K562 (cell line): ENCODE data around the gene AASDH. TPM values are rescaled to one million over a fixed set of nuclear protein-coding genes. Genes with fewer than 3 reads are reported as not detected.

ENCODE experiments used
- ATAC-seq: fragments of 200-7000 bp; cut with Tn5 transposase; 3 replicates; pipeline ENCODE4 v1.9.1; 2020; ENCODE audit warnings: moderate library complexity
- BruUV-seq: library from RNA; stranded (reverse); fragments of 400-500 nt; replicated peaks from 2 replicates; lab custom pipeline; 2021; lab: Mats Ljungman, UMichigan
- CTCF ChIA-PET: fragments of 300-600 bp; formaldehyde crosslinking; extraction: SDS; loops from one replicate; lab custom pipeline; 2021; ENCODE audit warnings: low intra/inter-chr PET ratio; lab: Yijun Ruan, JAX
- POLR2A ChIA-PET: fragments of 300-600, 350-650 bp; sonication (Branson Sonifier 250); formaldehyde crosslinking; extraction: SDS; loops from one replicate; lab custom pipeline; 2021; ENCODE audit warnings: antibody characterized with exemption, inconsistent platforms; lab: Yijun Ruan, JAX
- DNase-seq, 4 experiments: peaks; one replicate each; pipeline versions ENCODE4 v3.0.0 to v3.0.0-alpha.2; 2011 to 2018; ENCODE audit warnings: low spot score in 3 of 4, mixed read lengths in 3 of 4; ENCODE audit errors: extremely low read depth in 1 of 4
- FAIRE-seq: peaks from 2 replicates; lab custom pipeline; 2011; peaks lifted over from hg19 to GRCh38; lab: Jason Lieb, UNC
- H2AFZ ChIP-seq: 2 replicates; pipeline ENCODE4 v1.6.0; 2011; ENCODE audit warnings: low read depth, low read length, control low read depth, inconsistent platforms
- H3K27ac ChIP-seq: fragments of 200-600 bp; 3 replicates; pipeline ENCODE4 v1.8.0; 2011; ENCODE audit warnings: low read depth, mild to moderate bottlenecking, control low read depth, inconsistent platforms, low read length, moderate library complexity, mixed read lengths; ENCODE audit errors: extremely low read depth
- H3K27me3 ChIP-seq, 2 experiments: fragments of 300-600 bp in 1 of 2; 2 replicates in 1 of 2; 3 replicates in 1 of 2; pipeline versions ENCODE4 v1.6.0 to v1.8.0; 2011; ENCODE audit warnings: inconsistent platforms in 2 of 2, low read length in 2 of 2, mild to moderate bottlenecking in 1 of 2, mixed read lengths in 1 of 2, moderate library complexity in 1 of 2; ENCODE audit not compliant: control insufficient read depth in 2 of 2, insufficient read depth in 2 of 2
- H3K36me3 ChIP-seq: fragments of 300-600 bp; 3 replicates; pipeline ENCODE4 v1.8.0; 2011; ENCODE audit warnings: mild to moderate bottlenecking, low read length, inconsistent platforms; ENCODE audit not compliant: control insufficient read depth, insufficient read depth
- H3K4me1 ChIP-seq, 2 experiments: fragments of 200-600 bp in 1 of 2; replicated peaks in 1 of 2; 2 replicates in 1 of 2; 3 replicates in 1 of 2; pipeline versions ENCODE4 v1.5.1 to v1.8.0; 2011; ENCODE audit warnings: inconsistent platforms in 2 of 2, low read length in 2 of 2, mild to moderate bottlenecking in 1 of 2, mixed read lengths in 1 of 2, moderate library complexity in 1 of 2; ENCODE audit not compliant: control insufficient read depth in 2 of 2, insufficient read depth in 2 of 2
- H3K4me2 ChIP-seq: 2 replicates; pipeline ENCODE4 v1.6.1; 2011; ENCODE audit warnings: low read length, control low read depth, inconsistent platforms, mixed read lengths; ENCODE audit not compliant: insufficient read depth
- H3K4me3 ChIP-seq: fragments of 200-600 bp; sonication (generic), shearing (Covaris generic); 2 replicates; pipeline ENCODE4 v1.5.1; 2016; ENCODE audit warnings: control low read depth, inconsistent platforms
- H3K79me2 ChIP-seq: fragments of 200-600 bp; 3 replicates; pipeline ENCODE4 v1.8.0; 2011; ENCODE audit warnings: low read length, inconsistent platforms; ENCODE audit not compliant: control insufficient read depth, insufficient read depth
- H3K9ac ChIP-seq, 2 experiments: 2 replicates each; pipeline versions ENCODE4 v1.6.0 to v1.6.1; 2011; ENCODE audit warnings: low read depth in 2 of 2, low read length in 2 of 2, control low read depth in 1 of 2, inconsistent platforms in 1 of 2, mild to moderate bottlenecking in 1 of 2, mixed read lengths in 1 of 2; ENCODE audit not compliant: insufficient read depth in 1 of 2
- H3K9me1 ChIP-seq: one replicate; pipeline ENCODE4 v1.6.0; 2011; ENCODE audit warnings: inconsistent platforms, mild to moderate bottlenecking, low read length, moderate library complexity; ENCODE audit not compliant: control insufficient read depth, insufficient read depth
- H3K9me3 ChIP-seq: replicated peaks from 2 replicates; pipeline ENCODE4 v1.5.1; 2011; ENCODE audit warnings: low read depth, low read length, inconsistent platforms; ENCODE audit not compliant: control insufficient read depth, insufficient read depth
- H4K20me1 ChIP-seq: replicated peaks from 2 replicates; pipeline ENCODE4 v1.6.1; 2011; ENCODE audit warnings: low read length, inconsistent platforms, mixed read lengths; ENCODE audit not compliant: control insufficient read depth, insufficient read depth
- HNRNPL ChIP-seq: fragments of 200-400 bp; formaldehyde crosslinking; IDR thresholded peaks from 2 replicates; pipeline ENCODE4 v1.6.1; 2017; ENCODE audit warnings: low read depth, mild to moderate bottlenecking, low read length
- KAT2B ChIP-seq: IDR thresholded peaks from one replicate; pipeline ENCODE4 v1.6.1; 2012; ENCODE audit warnings: low read depth, mild to moderate bottlenecking, control low read depth, inconsistent platforms, low read length, moderate library complexity
- MAFF ChIP-seq: IDR thresholded peaks from 2 replicates; pipeline ENCODE4 v1.6.1; 2012; ENCODE audit warnings: low read length, improper control_type of control experiment
- MAZ ChIP-seq, 2 experiments: fragments of 450-650 bp in 1 of 2; sonication (generic) in 1 of 2; formaldehyde crosslinking; IDR thresholded peaks in 1 of 2; conservative IDR thresholded peaks in 1 of 2; 2 replicates each; pipeline versions ENCODE4 v1.4.0 to v1.5.0; 2020; ENCODE audit warnings: mild to moderate bottlenecking in 1 of 2, missing genetic modification reagents in 1 of 2
- WHSC1 ChIP-seq: IDR thresholded peaks from one replicate; pipeline ENCODE4 v1.6.1; 2012; ENCODE audit warnings: low read length, control low read depth, inconsistent platforms
- WGBS: fragments of 100-300 bp; shearing (Covaris generic); methylation state at CpG from one replicate; pipeline ENCODE4 v1.1.6; 2016; ENCODE audit warnings: low coverage, mixed read lengths; ENCODE audit not compliant: insufficient coverage; ENCODE audit errors: missing lambda C conversion rate; 5-methylcytosine and 5-hydroxymethylcytosine counted together
- in situ Hi-C: fragments of 300-500 bp; cut with MboI; formaldehyde crosslinking; loops from 4 replicates; pipeline ENCODE4 v1.15.0; 2018; ENCODE audit warnings: inconsistent platforms, mixed read lengths
- intact Hi-C: fragments of 100-400 bp; cut with micrococcal nuclease; formaldehyde crosslinking; loops from 2 replicates; pipeline ENCODE4 v1.14.2; 2022
- polyA plus RNA-seq, 8 experiments: library from polyadenylated mRNA; depleted of rRNA in 4 of 8; stranded (reverse) in 5 of 8; unstranded in 3 of 8; fragments of >200 nt; fragmentation: Nextera tagmentation in 2 of 8; fragmentation: Illumina TruSeq in 1 of 8; extraction: Ambion mirVana in 2 of 8; extraction: Trizol in 1 of 8; gene quantifications; 2 replicates each; pipeline versions ENCODE4 v1.2.1 to v1.2.3, GENCODE V29; 2011 to 2014; ENCODE audit warnings: inconsistent platforms in 1 of 8, missing spikeins in 1 of 8
- total RNA-seq, 7 experiments: library from RNA; depleted of rRNA in 6 of 7; stranded (reverse); fragments of >200 nt in 6 of 7; fragmentation: Illumina TruSeq in 2 of 7; extraction: Trizol in 2 of 7; gene quantifications; 2 replicates each; pipeline versions ENCODE4 v1.2.1 to v1.2.3, GENCODE V29; 2011 to 2021; ENCODE audit warnings: low replicate concordance in 1 of 7
- TF ChIP-seq, protein P1 (sequence below): IDR thresholded peaks from 2 replicates; pipeline ENCODE4 v1.6.1; 2011; ENCODE audit not compliant: insufficient read length; ENCODE audit errors: extremely low read depth

The AASDH gene
- total and polyA plus RNA-seq, 9 of the 15 experiments (the other 6 are each of a cell fraction or from before 2014, with no cell fraction given) = 8.6 to 29.7 (median 13.7) TPM

DNA sequence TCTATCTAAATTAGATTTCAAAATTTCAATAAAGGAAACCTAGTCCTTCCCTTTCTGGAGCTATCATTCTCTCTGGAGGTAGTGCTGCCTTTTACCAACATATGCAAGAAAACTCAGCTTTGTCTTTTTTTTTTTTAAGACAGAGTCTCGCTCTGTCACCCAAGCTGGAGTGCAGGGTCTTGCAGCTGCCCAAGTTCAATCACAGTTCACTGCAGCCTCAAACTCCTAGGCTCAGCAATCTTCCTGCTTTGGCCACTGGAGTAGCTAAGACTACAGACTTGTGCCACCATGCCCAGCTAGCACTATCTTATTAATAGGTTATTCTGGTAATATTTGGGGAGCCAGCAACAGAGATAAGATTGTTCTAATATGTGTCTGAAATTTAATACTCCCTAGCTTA, 12.3 kb downstream of the AASDH start:
- H3K27me3 ChIP-seq = no peaks in the 10 kb centered on the region
- CTCF ChIA-PET = no interaction called here
- H3K9me3 ChIP-seq = no peaks in the 10 kb centered on the region
- BruUV-seq = no TSS peak
- H3K27ac ChIP-seq = no peak overlapping the region
- H3K9ac ChIP-seq = no peak overlapping the region
- no peaks in the 10 kb centered on the region for H4K20me1 ChIP-seq
- no peaks in the 10 kb centered on the region; a peak in 1 of 5 replicates for H3K4me1 ChIP-seq
- no peak for ATAC-seq
- H3K9me1 ChIP-seq = no peaks in the 10 kb centered on the region
- no peak for DNase-seq
- FAIRE-seq = no peak
- POLR2A ChIA-PET = interaction anchor here (0.9 to 1.1 kb wide), 2 partner anchors 9 to 13 kb away, joined by 3 to 4 read pairs; partner anchors contain the start of gene AASDH
- intact Hi-C loops = no loop called here
- H3K4me2 ChIP-seq = no peak overlapping the region
- no peak overlapping the region for H3K4me3 ChIP-seq
- TF ChIP-seq MAZ (CRISPR knock-in tag; conservative IDR thresholded peaks at IDR 0.05 in 1 of 2, IDR thresholded peaks at IDR 0.05 in 1 of 2) = no peak
- TF ChIP-seq MAFF = no peak
- no peak for TF ChIP-seq KAT2B
- TF ChIP-seq HNRNPL = no peak
- TF ChIP-seq, protein P1, sequence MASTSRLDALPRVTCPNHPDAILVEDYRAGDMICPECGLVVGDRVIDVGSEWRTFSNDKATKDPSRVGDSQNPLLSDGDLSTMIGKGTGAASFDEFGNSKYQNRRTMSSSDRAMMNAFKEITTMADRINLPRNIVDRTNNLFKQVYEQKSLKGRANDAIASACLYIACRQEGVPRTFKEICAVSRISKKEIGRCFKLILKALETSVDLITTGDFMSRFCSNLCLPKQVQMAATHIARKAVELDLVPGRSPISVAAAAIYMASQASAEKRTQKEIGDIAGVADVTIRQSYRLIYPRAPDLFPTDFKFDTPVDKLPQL = no peak
- TF ChIP-seq WHSC1 = no peak
- TF ChIP-seq, all 486 proteins: peak for 0
- no peaks in the 10 kb centered on the region for H3K79me2 ChIP-seq
- WGBS = 100% methylated on average over 1 of the region's 1 CpG
- H2AFZ ChIP-seq = no peak overlapping the region
- in situ Hi-C loops = no loop called here
- peaks cover 12% of the 10 kb centered on the region; the same call in 2 of the 3 replicates for H3K36me3 ChIP-seq
